VCaP (cell line): ENCODE data around the gene SEC23A.

Source experiments
- H3K27ac ChIP-seq: fragments of 450-650 bp; 2 replicates; pipeline ENCODE4 v1.5.1; 2017
- CTCF ChIP-seq: fragments of 450-650 bp; conservative IDR thresholded peaks from 2 replicates; pipeline ENCODE4 v1.5.1; 2017; ENCODE audit warnings: mild to moderate bottlenecking, moderate library complexity

SEC23A gene

DNA sequence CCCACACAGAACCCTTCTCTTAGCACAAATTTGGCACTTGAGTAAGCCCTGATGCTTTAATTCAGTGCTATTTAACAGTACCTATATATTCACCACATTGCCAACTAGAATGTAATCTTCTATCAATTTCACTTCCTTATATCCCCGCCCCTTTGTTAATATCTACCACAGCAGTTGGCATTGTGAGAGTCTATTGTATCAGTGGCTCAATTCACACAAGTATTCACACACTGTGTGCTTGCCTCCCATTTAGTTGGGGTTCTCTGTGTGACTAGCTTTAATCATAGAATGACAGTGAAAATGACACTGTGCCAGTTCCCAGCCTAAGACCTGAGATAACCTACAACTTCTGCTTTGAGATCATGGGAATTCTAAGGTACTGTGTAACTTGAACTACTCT lies 103.1 kb downstream of the SEC23A start:
- no peak for TF ChIP-seq CTCF
- H3K27ac ChIP-seq = no peak overlapping the region

DNA sequence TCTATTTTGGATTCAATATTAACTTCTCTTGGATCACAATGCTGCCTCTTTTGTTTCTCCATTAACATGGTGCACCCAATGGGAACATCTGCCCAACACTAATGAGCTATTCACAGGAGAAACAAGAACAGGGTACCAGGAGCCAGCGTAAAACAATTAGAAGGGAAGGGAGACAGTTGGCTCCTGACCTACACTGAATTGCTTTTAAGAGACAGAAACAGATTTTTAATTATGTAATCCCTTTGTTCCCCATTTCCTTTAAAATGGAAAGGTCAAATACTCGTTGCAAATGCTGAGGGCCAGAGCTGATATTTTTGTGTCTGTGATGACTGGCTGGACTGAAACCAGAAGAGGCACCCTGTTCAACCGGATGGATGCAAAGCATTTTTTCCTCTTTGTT lies 108.3 kb downstream of the SEC23A start:
- TF ChIP-seq CTCF = no peak
- H3K27ac ChIP-seq = no peak overlapping the region

- no peak for TF ChIP-seq CTCF
- no peak overlapping the region for H3K27ac ChIP-seq
Observed at GRCh38 chr14:38993981-38994380, 109.1 kb downstream of the SEC23A start.

DNA sequence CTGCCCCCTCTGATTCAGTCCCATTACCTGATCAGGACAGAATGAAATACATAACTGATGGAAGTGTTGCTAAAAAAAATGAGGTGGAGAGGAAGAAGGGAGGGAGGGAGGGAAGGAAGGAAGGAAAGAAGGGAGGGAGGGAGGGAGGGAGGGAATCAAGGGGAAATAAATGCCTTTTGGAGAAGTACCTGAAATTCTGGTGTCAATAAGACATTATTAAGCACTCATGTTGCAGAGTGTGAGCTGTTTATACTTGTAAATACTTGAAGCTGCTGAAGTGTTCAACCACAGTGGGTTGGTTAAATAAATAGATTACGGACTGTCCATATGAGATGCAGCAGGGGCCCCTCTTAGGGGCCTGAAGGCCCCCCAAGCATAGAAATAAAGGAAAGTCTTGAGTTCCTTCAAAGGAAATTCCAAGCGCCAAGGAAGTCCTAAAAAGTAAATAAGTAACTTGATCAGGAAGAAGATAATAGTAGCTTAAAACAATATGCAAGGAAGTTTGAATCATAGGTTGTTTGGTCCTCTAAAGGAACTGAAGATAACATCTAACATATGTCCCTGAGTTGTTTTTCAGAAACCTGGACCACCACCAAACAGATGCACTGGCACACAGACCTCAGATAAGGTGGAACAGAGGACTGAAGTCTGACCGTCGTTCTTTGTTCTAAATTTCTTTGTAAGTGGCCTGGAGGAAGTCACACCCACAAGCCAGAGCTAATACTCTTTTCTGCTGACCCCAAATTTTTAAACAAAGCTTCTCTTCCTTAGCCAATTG lies 110.8 kb downstream of the SEC23A start:
- no peak for TF ChIP-seq CTCF
- no peak overlapping the region for H3K27ac ChIP-seq

GRCh38 chr14:38991299-38991698 lies 111.7 kb downstream of the SEC23A start:
- H3K27ac ChIP-seq = no peak overlapping the region
- no peak for TF ChIP-seq CTCF

DNA sequence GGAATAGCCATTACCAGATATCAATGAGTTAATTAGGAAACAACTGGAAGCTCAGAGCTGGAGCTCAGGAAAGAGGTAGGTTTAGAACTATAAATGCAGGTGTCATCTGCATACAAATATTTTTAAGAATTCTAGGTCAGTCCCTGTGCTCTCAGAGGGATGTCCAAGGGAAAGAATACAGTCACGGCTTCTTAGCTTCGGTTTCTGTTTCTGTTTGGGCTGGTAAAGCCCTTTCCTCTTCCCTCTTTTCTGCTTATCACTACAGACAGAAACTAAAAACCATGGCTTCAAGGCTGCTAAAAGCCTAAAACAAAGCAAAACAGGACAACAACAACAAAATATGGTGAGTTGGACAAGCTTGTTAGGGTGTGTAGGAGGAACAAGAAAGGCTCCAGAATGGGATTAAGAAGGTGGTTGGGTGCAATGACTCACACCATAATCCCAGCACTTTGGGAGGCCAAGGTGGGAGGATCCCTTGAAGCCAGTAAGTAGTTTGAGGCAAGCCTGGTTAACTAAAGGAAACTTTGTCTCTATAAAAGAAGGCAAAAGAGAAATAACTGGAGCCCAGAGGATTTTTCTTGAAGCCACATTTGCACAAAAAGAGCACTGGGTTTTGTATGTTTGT lies 113.0 kb downstream of the SEC23A start:
- TF ChIP-seq CTCF = no peak
- H3K27ac ChIP-seq = no peak overlapping the region

DNA sequence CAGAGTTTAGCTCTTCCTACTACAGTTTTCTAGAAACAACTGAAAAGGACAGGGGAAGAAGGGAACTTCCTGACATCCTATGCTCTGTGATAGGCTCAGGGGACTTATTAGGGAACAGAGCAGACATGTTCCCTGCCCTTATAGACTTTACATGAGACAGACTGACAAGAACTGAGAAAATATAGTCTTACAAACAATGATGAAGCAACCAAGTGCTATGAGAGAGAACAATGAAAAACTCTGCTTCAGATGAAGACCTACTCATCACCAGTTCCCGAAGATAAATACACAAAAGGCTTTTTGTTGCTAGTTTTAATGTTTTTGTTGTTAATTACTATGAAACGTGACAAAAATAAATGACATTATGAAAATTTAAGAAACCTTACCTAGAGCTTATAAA lies 115.3 kb downstream of the SEC23A start:
- H3K27ac ChIP-seq = no peak overlapping the region
- no peak for TF ChIP-seq CTCF
